ENCODE measurements around the gene DGKG.

The DGKG gene

GRCh38 chr3:186361762-186362536 is at the start of gene DGKG:
Gene DGKG, minus strand, starts transcription at chr3:186362234. Its CDS starts 41,775 bp downstream, at chr3:186320459.
- DNase-seq (ENCODE audit: low spot score) = no peak

- no peak for DNase-seq (ENCODE audit: low spot score)
Observed at GRCh38 chr3:186411089-186411488, 49.1 kb upstream of the DGKG start.

- DNase-seq (ENCODE audit: low spot score) = no peak
Observed at GRCh38 chr3:186406669-186407635, 44.9 kb upstream of the DGKG start.

GRCh38 chr3:186401556-186401955 is 39.5 kb upstream of the DGKG start:
- DNase-seq (ENCODE audit: low spot score) = no peak

- DNase-seq (ENCODE audit: low spot score) = no peak
Observed at GRCh38 chr3:186400662-186401061, 38.6 kb upstream of the DGKG start.

- no peak for DNase-seq (ENCODE audit: low spot score)
Observed at GRCh38 chr3:186400026-186400425, 38.0 kb upstream of the DGKG start.

GRCh38 chr3:186394566-186395217 is 32.7 kb upstream of the DGKG start:
- DNase-seq (ENCODE audit: low spot score) = no peak

GRCh38 chr3:186386883-186387560 is 25.0 kb upstream of the DGKG start:
- DNase-seq (ENCODE audit: low spot score) = no peak

GRCh38 chr3:186385856-186386602 is 24.0 kb upstream of the DGKG start:
- DNase-seq (ENCODE audit: low spot score) = no peak

- no peak for DNase-seq (ENCODE audit: low spot score)
Observed at GRCh38 chr3:186383026-186383993, 21.3 kb upstream of the DGKG start.

- no peak for DNase-seq (ENCODE audit: low spot score)
Observed at GRCh38 chr3:186382217-186382885, 20.3 kb upstream of the DGKG start.

GRCh38 chr3:186381424-186382216 is 19.6 kb upstream of the DGKG start:
- no peak for DNase-seq (ENCODE audit: low spot score)

GRCh38 chr3:186380622-186381380 is 18.8 kb upstream of the DGKG start:
- no peak for DNase-seq (ENCODE audit: low spot score)

- no peak for DNase-seq (ENCODE audit: low spot score)
Observed at GRCh38 chr3:186375443-186375842, 13.4 kb upstream of the DGKG start.

GRCh38 chr3:186374376-186374775 is 12.3 kb upstream of the DGKG start:
- no peak for DNase-seq (ENCODE audit: low spot score)

GRCh38 chr3:186369217-186369616 is 7.2 kb upstream of the DGKG start:
- no peak for DNase-seq (ENCODE audit: low spot score)

- no peak for DNase-seq (ENCODE audit: low spot score)
Observed at GRCh38 chr3:186368717-186369116, 6.7 kb upstream of the DGKG start.

- DNase-seq (ENCODE audit: low spot score) = no peak
Observed at GRCh38 chr3:186368176-186368575, 6.1 kb upstream of the DGKG start.
